ENCODE results near the gene DNAJC2.
"Not testable (repeated sequence)": the region's sequence is repeated elsewhere in the genome, so short reads cannot be mapped to it uniquely, and the experiment has no call there.

The DNAJC2 gene

GRCh38 chr7:103293526-103293925 lies 51.0 kb downstream of the DNAJC2 start:
- TF ChIP-seq CTCF (IDR thresholded peaks at IDR 0.05; ENCODE audit: low read length, missing control alignments) = no peak
- H3K4me3 ChIP-seq (replicated peaks; ENCODE audit: low read depth, low read length) = no peak overlapping the region
- DNase-seq (ENCODE audit: low read depth) = no peak

GRCh38 chr7:103292122-103292521 lies 52.4 kb downstream of the DNAJC2 start:
- no peak for TF ChIP-seq CTCF (IDR thresholded peaks at IDR 0.05; ENCODE audit: low read length, missing control alignments)
- DNase-seq (ENCODE audit: low read depth) = no peak
- no peak overlapping the region for H3K4me3 ChIP-seq (replicated peaks; ENCODE audit: low read depth, low read length)

- not testable (repeated sequence) for DNase-seq (ENCODE audit: low read depth); H3K4me3 ChIP-seq (replicated peaks; ENCODE audit: low read depth, low read length)
Measured at GRCh38 chr7:103282802-103283427, 61.7 kb downstream of the DNAJC2 start.

GRCh38 chr7:103280803-103281155 lies 63.8 kb downstream of the DNAJC2 start:
- peak overlapping the region; percentile 59 for H3K4me3 ChIP-seq (replicated peaks; ENCODE audit: low read depth, low read length)
- not testable (repeated sequence) for DNase-seq (ENCODE audit: low read depth)

- DNase-seq (ENCODE audit: low read depth) = peak; percentile 61
- peak overlapping the region; percentile 59 for H3K4me3 ChIP-seq (replicated peaks; ENCODE audit: low read depth, low read length)
Measured at GRCh38 chr7:103279963-103280802, 64.4 kb downstream of the DNAJC2 start.

GRCh38 chr7:103279636-103279962 lies 65.0 kb downstream of the DNAJC2 start:
- H3K4me3 ChIP-seq (replicated peaks; ENCODE audit: low read depth, low read length) = peak overlapping the region; percentile 59
- not testable (repeated sequence) for DNase-seq (ENCODE audit: low read depth)

GRCh38 chr7:103278195-103278594 lies 66.4 kb downstream of the DNAJC2 start:
- H3K4me3 ChIP-seq (replicated peaks; ENCODE audit: low read depth, low read length); DNase-seq (ENCODE audit: low read depth): not testable (repeated sequence)

GRCh38 chr7:103274867-103275266 lies 69.7 kb downstream of the DNAJC2 start:
- H3K4me3 ChIP-seq (replicated peaks; ENCODE audit: low read depth, low read length); DNase-seq (ENCODE audit: low read depth): not testable (repeated sequence)

- not testable (repeated sequence) for H3K4me3 ChIP-seq (replicated peaks; ENCODE audit: low read depth, low read length); DNase-seq (ENCODE audit: low read depth)
Measured at GRCh38 chr7:103273374-103273773, 71.2 kb downstream of the DNAJC2 start.

- DNase-seq (ENCODE audit: low read depth); H3K4me3 ChIP-seq (replicated peaks; ENCODE audit: low read depth, low read length): not testable (repeated sequence)
Measured at GRCh38 chr7:103266229-103266628, 78.3 kb downstream of the DNAJC2 start.

GRCh38 chr7:103264054-103264453 lies 80.5 kb downstream of the DNAJC2 start:
- DNase-seq (ENCODE audit: low read depth); H3K4me3 ChIP-seq (replicated peaks; ENCODE audit: low read depth, low read length): not testable (repeated sequence)

Data from fibroblast of pulmonary artery (primary cell).